Prostate gland (tissue), 2 donors: ENCODE results near the gene TRIM50.
"Not testable (repeated sequence)": the region's sequence is repeated elsewhere in the genome, so short reads cannot be mapped to it uniquely, and the experiment has no call there.

Experiments
- POLR2A ChIP-seq: fragments of 450-650 bp; IDR thresholded peaks from one replicate; pipeline ENCODE4 v1.6.1; 2016; ENCODE audit warnings: antibody characterized with exemption, mild to moderate bottlenecking
- POLR2AphosphoS5 ChIP-seq: sonication (generic); formaldehyde crosslinking; IDR thresholded peaks from one replicate; pipeline ENCODE4 v1.6.1; 2017; ENCODE audit warnings: antibody characterized with exemption
- TF ChIP-seq, protein P1 (sequence below), 4 experiments: fragments of 200-600 bp in 2 of 4; fragments of 450-650 bp in 2 of 4; sonication (generic) in 2 of 4; IDR thresholded peaks; 1 replicate in 3 of 4; 2 replicates in 1 of 4; pipeline ENCODE4 v1.5.1; 2016 to 2019; ENCODE audit warnings: antibody characterized with exemption in 4 of 4, mild to moderate bottlenecking in 2 of 4, moderate library complexity in 2 of 4

DNA sequence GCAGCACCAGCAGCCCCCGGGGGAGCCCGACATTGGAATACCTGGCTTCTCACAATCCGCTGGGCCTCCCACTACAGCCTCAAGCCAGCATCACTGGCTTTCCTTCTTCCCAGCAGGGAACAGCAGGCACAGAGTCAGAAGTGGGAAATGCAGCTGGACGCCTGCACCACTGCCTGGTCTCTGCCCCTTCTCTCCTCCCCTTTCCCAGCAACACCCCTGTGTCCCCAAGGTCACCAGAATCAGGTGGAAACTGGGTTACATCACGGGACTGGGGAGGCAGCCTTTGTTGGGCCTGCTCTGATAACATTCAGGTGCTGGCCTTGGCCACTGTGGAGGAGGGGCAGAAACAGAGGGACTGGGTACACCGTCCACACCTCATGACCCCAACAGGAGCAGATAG, 2.5 kb downstream of the TRIM50 start:
- TF ChIP-seq, protein P1, sequence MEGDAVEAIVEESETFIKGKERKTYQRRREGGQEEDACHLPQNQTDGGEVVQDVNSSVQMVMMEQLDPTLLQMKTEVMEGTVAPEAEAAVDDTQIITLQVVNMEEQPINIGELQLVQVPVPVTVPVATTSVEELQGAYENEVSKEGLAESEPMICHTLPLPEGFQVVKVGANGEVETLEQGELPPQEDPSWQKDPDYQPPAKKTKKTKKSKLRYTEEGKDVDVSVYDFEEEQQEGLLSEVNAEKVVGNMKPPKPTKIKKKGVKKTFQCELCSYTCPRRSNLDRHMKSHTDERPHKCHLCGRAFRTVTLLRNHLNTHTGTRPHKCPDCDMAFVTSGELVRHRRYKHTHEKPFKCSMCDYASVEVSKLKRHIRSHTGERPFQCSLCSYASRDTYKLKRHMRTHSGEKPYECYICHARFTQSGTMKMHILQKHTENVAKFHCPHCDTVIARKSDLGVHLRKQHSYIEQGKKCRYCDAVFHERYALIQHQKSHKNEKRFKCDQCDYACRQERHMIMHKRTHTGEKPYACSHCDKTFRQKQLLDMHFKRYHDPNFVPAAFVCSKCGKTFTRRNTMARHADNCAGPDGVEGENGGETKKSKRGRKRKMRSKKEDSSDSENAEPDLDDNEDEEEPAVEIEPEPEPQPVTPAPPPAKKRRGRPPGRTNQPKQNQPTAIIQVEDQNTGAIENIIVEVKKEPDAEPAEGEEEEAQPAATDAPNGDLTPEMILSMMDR (IDR thresholded peaks at IDR 0.05) = not testable (repeated sequence)
- TF ChIP-seq POLR2AphosphoS5, POLR2A: not testable (repeated sequence)
